NCI-H2107 treated with DMSO at 0.1 percent for 48 hours (cell line): ENCODE data around the gene CPLX3.
"Not testable (repeated sequence)": the region's sequence is repeated elsewhere in the genome, so short reads cannot be mapped to it uniquely, and the experiment has no call there.

ENCODE experiments used
- DNase-seq: peaks from one replicate; lab custom pipeline; 2025; ENCODE audit not compliant: unreplicated experiment; lab: John Stamatoyannopoulos, UW

The CPLX3 gene, protein sequence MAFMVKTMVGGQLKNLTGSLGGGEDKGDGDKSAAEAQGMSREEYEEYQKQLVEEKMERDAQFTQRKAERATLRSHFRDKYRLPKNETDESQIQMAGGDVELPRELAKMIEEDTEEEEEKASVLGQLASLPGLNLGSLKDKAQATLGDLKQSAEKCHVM

DNA sequence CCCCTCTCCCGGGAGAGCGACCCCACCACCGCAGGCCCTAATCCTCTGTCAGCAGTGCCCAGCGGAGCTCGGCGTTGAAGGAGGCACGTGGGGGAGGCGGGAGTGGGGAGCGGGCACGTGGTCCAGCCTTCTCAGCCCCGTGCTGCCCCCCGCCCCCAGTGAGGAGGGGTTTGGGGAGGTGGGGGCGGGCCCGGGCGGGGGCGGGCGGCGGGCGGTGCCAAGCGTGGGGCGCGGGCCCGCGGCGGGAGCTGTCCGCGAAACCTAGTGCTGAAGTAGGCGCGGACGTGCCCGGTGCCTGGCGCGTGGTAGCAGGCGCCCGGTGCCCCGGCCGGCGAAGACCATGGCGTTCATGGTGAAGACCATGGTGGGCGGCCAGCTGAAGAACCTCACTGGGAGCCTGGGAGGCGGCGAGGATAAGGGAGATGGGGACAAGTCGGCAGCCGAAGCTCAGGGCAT lies at the start of gene CPLX3:
Gene CPLX3 (plus strand): TSS at position 264 of the 456 bp plus-strand sequence. CDS start 77 bp downstream, at position 341.
- no peak for DNase-seq

DNA sequence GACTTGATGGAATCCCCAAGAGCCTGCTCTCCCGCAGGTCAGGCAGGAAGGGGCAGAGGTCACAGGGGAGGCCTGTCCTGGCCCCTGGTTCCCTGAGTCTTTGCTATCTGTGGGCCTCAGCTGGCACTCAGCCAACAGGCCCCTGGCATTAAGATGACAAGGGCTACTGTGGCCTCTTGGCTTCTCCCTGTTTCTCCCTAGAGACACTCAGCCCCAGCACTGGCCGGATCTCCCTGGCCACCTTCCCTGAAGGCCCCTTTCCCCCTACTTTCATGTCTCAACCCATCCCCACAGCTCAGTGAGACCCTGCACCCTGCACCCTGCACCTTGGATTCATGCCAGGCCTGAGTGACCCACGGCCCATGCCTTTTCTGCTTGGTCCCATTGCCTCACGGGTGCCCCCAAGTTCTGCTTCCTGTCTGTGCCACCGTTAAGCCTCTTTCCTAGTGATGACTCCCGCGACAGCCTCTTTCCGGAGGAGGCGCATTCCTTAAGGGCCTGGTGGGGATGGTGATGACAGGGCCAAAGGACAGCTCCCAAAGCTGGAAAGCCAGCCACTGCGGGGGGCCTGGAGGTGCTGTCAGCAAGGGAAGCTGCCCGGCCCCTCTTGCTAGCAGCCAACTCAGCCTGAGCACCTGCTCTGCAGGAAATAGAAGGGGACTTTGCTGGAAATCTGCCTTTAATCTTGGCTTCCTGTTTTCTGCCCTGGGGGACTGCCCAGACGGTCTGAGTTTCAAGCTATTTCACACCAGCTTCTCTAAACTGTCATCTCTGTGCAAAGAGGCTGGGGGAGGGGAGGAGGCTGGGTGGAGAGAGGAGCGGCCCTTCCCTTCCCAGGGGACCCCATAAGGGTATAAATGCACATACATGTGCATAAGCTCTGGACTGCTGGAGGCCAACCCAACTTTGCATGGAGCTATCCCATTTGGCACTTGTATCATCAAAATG lies 49.3 kb upstream of the CPLX3 start:
- no peak for DNase-seq

DNA sequence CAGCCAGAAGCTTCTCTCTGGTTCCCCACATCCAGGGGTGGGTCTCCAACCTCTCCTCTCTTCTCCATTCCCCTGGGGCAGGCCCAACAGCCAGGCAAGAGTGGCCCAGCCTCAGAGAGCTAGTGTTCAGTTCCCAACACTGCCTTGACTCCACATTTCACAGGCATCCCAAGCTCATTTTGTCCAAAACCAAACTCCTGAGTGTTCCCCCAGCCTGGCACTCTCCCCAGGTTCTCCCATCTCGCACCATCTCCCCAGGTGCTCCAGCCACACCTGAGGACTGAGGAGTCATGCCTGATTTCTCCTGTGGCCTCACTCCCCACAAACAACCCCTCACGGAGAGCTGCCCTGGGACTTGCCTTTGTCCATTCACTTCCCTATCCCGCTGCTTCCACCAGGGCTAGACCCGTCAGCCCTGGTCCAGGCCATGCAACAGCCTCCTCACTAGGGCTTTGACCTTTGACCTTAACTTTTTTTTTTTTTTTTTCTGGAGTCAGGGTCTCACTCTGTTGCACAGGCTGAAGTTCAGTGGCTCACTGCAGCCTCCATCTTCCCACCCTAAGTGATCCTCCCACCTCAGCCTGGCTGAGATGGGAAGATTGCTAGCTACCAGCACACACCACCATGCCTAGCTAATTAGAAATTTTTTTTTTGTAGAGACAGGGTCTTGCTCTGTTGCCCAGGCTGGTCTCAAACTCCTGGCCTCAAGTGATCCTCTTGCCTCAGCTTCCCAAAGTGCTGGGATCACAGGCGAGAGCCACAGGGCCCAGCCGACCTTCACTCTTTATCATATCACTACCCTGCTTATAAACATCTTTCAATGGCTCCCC lies 48.4 kb upstream of the CPLX3 start:
- DNase-seq, result no peak

DNA sequence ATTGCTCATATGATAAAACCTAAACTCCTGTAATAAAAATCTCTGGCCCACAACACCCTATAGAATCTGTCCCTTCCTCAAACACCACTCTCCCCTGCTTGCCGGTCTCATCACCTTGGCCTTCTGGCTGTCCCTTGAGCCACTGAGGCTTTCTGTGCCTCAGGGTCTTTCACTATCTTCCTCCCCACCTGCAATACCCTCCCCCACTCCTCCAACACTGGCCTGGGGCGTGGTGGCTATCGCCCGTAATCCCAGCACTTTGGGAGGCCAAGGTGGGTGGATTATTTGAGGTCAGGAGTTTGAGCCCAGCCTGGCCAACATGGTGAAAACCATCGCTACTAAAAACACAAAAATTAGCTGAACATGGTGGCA lies 47.8 kb upstream of the CPLX3 start:
- no peak for DNase-seq

DNA sequence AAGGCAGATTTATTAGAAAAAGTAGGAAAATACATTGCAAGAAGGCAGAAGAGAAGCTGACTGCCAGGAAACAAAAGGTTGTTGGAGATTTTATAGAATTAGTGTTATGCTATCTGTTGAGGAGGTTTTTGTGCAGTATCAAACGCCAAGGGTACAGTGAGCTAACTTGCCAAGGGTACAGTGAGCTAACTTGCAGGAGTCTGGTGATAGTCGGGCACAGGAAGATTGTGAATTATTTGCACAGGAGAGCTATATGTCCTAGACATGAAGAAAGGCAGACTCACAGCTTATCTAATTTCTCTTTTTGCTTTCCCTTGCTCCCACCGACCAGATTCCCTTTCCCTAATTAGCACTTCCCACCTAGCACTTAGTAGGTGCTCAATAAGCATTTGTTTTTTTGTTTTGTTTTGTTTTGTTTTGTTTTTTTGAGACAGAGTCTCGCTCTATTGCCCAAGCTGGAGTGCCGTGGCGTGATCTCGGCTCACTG lies 47.2 kb upstream of the CPLX3 start:
- DNase-seq, result no peak

DNA sequence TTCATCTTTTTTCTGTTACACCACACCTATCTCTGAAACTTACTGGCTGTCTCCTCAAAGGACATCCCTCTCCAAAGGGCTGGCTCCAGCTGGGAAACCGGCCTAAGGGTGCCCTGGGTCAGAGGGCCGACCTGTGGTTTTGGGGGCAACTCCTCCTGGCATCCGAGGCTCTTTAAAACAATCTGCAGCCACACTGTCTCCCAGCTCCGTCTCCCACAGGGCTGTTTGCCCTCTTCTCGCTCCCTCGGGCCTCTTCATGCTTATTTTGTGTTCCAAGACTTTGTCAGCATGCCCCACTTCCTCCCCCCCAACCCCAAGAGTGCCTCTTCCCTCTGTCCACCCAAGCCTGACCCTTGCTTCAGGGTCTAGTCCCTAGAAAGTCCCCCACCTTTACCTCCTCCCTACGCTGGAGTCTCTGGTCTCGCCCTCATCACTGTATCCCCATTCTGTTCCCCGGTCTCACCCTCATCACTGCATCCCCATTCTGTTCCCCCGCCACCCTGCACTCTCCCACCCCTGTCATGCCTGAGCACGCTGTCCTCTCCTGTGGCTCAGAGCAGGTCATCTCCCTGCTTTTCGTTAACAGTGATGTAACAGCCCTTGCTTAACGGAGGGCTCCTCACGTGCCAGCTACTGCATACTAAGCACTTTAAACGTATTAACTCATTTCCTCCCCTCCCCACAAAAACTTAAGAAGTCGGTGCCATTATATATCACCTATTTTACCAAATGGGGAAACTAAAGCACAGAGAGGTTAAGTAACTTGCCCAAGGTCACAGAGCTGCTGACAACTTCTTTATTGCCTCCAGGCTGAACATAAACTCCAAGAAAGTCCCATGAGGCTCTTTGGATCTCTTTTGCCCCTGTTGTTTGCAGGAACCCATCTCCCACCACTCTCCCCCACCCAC lies 45.6 kb upstream of the CPLX3 start:
- DNase-seq, result no peak

DNA sequence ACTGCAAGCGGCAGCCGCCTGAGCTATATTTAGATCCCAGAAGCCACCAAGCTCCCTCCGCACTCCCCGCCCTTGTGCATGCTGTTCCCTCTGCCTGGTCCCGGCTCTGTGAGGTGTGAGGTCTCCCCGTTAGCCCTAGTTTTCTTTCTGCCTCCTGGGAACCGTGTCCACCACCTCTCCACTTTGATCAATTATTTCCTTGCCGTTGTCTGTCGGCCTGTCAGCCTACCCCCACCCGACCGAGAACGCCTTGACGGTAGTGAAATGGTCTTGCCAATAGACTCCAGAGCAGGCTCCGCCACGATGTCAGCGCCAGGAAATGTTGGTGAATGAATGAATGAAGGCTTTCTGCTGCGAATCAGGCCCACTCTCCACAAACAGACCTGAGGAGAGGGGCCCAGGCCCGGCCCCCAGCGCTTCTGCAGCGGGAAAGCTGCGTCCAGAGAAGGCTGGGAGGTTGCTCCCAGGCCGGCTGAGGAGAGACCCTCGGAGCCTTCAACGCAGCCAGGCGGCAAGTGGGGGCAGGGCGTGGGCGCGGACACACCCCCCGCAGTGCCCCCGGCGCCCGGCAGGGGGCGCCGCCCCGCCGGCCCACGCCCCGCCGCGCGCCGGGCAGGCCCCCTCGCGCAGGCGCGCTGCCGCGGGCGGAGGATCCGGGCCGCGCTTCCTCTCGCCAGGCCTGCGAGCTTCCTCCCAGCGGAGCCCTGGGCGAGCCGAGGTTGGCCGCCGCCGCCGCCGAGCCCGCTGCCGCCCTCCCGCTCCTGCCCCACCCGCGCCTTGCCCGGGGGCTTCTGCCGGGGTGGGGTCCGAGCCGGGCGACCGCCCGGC lies 44.8 kb upstream of the CPLX3 start, which contains the start of gene CSK:
Gene CSK (plus strand): TSS at position 650 of the 828 bp plus-strand sequence. CDS start 16,218 bp downstream, outside the sequence.
- no peak for DNase-seq

DNA sequence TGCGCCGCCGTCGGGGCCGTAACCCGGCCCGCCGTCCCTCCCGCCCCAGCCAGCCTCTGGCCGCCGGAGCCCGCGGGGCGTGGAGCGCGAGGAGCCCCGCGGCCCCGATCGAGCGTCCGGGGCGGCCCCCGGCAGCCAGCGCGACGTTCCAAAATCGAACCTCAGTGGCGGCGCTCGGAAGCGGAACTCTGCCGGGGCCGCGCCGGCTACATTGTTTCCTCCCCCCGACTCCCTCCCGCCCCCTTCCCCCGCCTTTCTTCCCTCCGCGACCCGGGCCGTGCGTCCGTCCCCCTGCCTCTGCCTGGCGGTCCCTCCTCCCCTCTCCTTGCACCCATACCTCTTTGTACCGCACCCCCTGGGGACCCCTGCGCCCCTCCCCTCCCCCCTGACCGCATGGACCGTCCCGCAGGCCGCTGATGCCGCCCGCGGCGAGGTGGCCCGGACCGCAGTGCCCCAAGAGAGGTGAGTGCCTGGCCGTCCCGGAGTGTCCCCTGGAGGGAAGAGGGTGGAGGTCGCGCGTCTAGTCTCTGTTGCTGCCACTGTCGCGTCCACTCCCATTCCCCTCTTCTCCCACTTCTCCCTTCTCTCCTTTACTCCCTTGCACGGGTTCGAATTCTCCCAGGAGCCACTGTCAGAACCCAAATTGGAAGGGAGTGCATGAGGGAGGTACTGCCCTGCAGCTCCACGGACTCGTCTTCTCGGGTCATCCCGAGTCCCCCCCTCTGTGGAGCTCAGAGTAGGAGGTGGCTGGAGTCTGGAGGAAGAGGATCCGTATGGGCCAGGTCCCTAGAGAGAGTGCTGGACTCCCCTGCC lies 44.0 kb upstream of the CPLX3 start:
- DNase-seq, result no peak

DNA sequence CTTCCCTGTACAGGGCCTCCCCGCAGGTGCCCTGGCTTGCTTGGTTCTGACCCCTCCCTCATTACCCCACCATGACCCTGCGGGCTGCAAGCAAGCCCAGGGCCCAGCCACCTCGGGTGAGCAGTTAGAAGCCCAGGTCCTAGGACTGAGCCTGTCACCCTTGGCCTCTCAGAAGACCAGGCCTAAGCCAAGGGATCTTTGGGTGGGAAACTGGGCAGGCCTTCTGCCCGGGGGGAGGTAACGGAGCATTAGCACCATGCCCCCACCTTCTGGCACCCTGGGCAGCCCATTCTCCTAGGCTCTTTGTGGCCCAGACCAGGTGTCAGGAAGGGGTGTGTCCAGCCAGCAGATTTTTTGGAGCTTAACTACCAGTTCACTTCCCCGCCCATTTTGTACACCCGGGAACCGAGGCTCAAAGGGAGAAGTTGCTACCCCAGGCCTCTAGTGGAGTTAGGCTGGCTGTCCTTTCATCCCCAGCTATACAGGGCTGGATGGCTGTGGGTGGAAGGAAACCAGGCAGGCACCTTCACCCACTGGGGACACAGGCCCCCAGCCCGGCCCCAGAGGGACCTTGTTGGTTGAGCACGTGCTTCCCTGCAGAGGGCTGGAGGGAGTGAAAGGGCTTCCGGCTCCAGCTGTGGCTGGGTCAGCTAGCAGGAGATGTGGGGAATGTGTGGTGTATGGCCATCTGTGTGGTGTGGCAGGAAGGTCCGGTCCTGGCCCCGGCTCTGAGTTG lies 43.2 kb upstream of the CPLX3 start:
- no peak for DNase-seq

DNA sequence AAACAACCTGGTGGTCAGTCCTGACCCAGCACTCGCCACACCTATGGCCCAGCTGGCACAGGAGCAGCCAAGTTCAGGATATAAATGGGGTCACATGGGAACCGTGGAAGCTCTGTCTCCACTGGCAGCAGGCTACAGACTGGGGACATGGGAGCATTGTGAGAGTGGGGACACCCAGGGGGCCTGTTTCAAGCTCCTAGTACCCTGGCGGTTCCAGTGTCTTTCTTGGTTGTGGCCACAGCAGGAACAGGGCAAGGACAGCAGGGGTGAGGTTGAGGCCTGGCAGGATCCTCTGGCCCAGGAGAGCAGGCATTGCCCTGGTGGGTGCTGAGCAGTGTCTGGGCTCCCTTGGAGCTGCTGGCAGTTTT lies 42.6 kb upstream of the CPLX3 start:
- DNase-seq, result no peak

DNA sequence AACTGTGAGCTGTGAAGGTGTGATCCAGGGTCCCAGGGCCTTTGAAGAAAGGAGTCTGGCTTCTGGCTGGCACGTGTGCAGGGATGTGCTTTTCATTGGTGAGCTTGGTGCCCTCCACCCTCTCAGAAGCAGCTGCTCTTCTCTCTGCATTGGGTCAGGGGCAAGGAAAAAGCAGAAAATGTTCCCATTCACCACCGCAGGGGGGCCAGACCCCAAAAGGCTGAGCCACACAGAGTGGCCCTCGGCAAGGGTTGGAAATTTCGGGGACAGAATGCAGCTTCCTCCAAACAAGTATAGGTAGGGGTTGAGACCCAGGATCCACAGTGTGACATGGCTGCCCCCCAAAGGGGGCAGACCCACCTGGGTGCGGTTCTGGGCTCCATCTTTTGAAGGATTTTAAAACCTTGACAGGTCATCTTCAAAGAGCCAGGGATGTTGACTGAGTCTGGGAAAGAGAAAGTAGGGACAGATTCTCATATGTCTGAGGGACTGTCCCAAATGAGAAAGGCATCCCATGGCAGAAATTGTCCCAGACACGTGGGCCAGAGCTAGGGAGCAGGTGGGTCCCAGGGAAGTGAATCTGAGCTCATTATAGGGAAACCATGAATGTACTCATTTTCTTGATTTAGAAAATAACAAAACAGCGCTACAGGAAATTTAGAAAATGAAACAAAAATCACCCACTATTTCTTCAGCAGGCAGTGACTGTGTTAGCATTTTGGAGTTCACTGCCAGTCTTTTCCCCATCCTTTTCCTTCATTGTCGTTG lies 41.8 kb upstream of the CPLX3 start:
- DNase-seq, result no peak

DNA sequence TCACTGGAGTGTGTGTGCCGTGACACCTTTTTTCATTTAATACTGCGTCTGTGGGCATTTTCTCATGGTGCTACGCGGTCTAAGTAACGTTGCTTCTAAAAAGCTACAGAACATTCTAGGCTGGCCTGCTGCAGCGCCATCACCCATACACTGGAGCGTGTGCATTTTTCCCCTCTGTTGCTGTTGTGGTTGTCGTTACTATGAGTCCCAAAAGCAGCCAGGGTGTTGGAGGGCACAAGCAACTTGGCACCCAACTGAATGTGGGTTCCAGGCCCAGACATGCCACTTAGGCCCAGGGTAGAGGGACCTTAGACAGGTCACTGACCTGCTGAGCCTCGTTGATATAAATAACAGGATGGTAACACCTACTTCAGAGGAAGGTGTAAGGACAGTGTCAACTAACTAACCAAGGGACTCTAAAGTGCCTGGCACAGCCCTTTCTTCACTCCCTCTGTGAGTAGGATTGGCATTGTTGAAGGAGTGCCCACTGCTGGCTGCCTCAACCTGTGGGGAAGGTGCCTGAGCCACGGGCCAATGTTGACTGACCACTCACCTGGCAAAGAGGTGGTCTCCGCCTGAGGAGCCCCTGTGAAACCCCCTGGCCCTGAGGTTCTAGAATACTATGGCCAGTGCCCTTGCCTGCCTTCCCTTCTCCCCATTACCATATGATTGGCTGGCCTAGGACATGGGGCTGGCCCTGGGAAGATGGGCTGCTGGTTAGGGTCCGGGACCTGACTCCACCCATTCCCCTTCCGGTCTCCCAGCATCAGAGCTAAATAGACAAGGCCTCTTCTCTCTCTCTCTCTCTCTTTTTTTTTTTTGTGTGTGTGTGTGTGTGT lies 41.0 kb upstream of the CPLX3 start:
- DNase-seq, result no peak

DNA sequence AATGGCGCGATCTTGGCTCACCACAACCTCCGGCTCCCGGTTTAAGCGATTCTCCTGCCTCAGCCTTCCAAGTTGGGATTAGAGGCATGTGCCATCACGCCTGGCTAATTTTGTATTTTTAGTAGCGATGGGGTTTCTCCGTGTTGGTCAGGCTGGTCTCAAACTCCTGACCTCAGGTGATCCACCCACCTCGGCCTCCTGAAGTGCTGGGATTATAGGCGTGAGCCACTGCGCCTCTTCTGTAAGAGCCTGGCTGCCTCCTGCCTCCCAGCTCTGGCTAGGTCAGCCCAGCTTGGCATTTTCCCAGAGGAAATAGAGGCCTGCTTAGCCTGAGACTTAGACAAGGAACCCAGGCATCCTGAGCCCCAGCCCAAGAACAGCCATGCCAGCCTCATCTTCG lies 40.3 kb upstream of the CPLX3 start:
- not testable (repeated sequence) for DNase-seq

DNA sequence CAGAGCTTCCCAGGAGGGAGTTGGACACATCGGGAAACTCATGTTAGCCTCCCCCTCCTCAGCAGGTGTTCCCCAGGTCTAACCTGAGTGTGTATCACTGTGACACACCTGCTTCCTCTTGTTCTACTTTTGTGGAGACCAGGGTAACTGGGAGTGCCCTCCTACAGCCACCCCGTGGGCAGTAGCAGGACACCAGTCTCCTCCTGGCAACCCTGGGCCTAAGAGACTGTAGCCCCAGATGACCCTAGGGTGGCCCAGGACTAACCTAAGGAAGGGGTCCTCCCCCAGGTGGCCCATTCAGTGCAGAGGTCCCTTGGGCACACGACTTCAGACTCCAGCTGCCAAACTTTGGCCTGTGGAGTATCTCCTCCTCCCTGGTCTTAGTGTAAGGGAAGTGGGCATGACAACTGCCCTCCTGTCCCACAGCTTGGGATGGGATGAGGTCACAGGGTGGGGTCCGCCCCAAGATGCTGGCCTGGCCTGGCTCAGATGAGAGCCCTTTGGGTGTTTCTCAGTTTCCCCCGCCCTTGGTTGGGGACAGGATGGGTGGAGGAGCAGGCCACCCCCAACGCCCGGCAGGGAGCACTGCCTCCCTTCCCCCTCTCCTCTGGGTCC lies 39.8 kb upstream of the CPLX3 start:
- DNase-seq, result no peak

DNA sequence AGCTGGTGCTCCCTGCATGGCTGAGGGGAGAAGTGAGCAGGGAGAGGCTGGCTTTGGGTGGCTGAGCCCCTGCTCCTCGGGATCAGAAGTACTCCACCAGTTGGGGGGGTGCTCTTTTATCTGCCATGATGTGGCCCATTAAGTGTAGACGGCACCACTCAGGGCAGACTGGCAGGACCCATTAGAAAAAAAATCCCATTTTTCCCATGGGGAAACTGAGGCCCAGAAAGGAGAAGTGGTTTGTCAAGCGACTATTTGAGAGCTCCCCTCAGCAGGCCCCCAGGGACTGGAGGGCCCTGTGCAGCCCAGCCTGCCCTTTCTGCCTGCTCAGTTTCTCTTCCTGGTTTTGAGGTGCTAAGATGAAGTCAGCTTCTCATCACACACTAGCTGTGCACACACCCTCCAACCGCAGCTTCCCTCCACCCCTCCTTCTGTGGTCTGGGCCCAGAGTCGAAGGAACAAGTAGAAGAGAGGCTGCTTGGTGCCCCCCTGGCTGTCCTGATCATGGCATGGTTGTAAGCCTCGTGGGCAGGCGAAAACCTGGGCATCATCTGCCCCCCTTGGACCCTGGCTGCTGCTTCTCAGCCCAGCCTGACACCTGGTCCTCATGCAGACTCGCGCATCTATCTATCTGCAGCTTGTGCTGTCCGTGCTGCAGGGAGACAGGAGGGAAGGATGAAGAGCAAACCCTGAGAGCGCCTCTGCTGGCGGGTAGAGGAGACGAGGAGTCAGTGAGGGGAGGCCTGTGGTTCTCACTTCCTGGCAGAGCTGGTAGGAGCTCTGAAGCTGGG lies 39.0 kb upstream of the CPLX3 start:
- peak; percentile 24 for DNase-seq
